Endothelial cell of umbilical vein (primary cell): ENCODE data around the gene KPNA5. TPM values are rescaled to one million over a fixed set of nuclear protein-coding genes. Genes with fewer than 3 reads are reported as not detected.

Source experiments
- BruUV-seq: library from RNA; stranded (reverse); fragments of 400-500 nt; replicated peaks from 2 replicates; lab custom pipeline; 2021; lab: Mats Ljungman, UMichigan
- CTCF ChIA-PET: fragments of 300-600, 350-600 bp; sonication (Branson Sonifier 250); formaldehyde crosslinking; loops from one replicate; lab custom pipeline; 2021; ENCODE audit warnings: antibody characterized with exemption, inconsistent platforms; lab: Charles Lee
- POLR2A ChIA-PET: fragments of 300-600, 350-600 bp; sonication (Branson Sonifier 250); formaldehyde crosslinking; loops from one replicate; lab custom pipeline; 2021; ENCODE audit warnings: antibody characterized with exemption, inconsistent platforms; lab: Charles Lee
- DNase-seq: peaks from one replicate; pipeline ENCODE4 v3.0.0-alpha.2; 2011; ENCODE audit warnings: low read depth, low spot score
- FAIRE-seq: peaks from 2 replicates; lab custom pipeline; 2011; peaks lifted over from hg19 to GRCh38; lab: Jason Lieb, UNC
- H2AFZ ChIP-seq: 2 replicates; pipeline ENCODE4 v1.6.0; 2012; ENCODE audit warnings: low read depth, low read length, control low read depth, inconsistent platforms
- H3K27ac ChIP-seq: 2 replicates; pipeline ENCODE4 v1.5.1; 2011; ENCODE audit warnings: low read depth, mild to moderate bottlenecking, control low read depth, low read length, moderate library complexity; ENCODE audit not compliant: insufficient read depth
- H3K27me3 ChIP-seq, 2 experiments: 2 replicates each; pipeline versions ENCODE4 v1.6.0 to v1.6.1; 2011; ENCODE audit warnings: low read length in 2 of 2, mixed read lengths in 1 of 2; ENCODE audit not compliant: control insufficient read depth in 2 of 2, insufficient read depth in 2 of 2
- H3K36me3 ChIP-seq, 2 experiments: 2 replicates in 1 of 2; 3 replicates in 1 of 2; pipeline ENCODE4 v1.5.1; 2011; ENCODE audit warnings: low read length in 2 of 2, mild to moderate bottlenecking in 1 of 2, moderate library complexity in 1 of 2; ENCODE audit not compliant: control insufficient read depth in 2 of 2, insufficient read depth in 2 of 2; ENCODE audit errors: extremely low read depth in 1 of 2
- H3K4me1 ChIP-seq: 3 replicates; pipeline ENCODE4 v1.5.1; 2011; ENCODE audit warnings: mild to moderate bottlenecking, low read length; ENCODE audit not compliant: control insufficient read depth, insufficient read depth; ENCODE audit errors: extremely low read depth
- H3K4me2 ChIP-seq: 2 replicates; pipeline ENCODE4 v1.6.1; 2011; ENCODE audit warnings: low read length, control low read depth, mixed read lengths; ENCODE audit not compliant: insufficient read depth
- H3K4me3 ChIP-seq, 3 experiments: fragments of 200-600 bp in 1 of 3; sonication (generic), shearing (Covaris generic) in 1 of 3; replicated peaks in 1 of 3; 2 replicates each; pipeline ENCODE4 v1.5.1; 2011 to 2016; ENCODE audit warnings: control low read depth in 3 of 3, low read length in 3 of 3, mild to moderate bottlenecking in 2 of 3, inconsistent platforms in 1 of 3, low read depth in 1 of 3, moderate library complexity in 1 of 3; ENCODE audit not compliant: insufficient read depth in 1 of 3
- H3K79me2 ChIP-seq: 2 replicates; pipeline ENCODE4 v1.6.0; 2012; ENCODE audit warnings: low read length, inconsistent platforms; ENCODE audit not compliant: control insufficient read depth, insufficient read depth
- H3K9ac ChIP-seq: replicated peaks from 2 replicates; pipeline ENCODE3; 2011; ENCODE audit warnings: low read length, control low read depth; ENCODE audit not compliant: insufficient read depth; ENCODE audit errors: extremely low read depth
- H3K9me1 ChIP-seq: replicated peaks from 3 replicates; pipeline ENCODE4 v1.6.0; 2011; ENCODE audit warnings: mild to moderate bottlenecking, low read length; ENCODE audit not compliant: control insufficient read depth, insufficient read depth; ENCODE audit errors: extremely low read depth
- H3K9me3 ChIP-seq: replicated peaks from 2 replicates; pipeline ENCODE4 v1.5.1; 2012; ENCODE audit warnings: low read length, inconsistent platforms; ENCODE audit not compliant: control insufficient read depth, insufficient read depth
- H4K20me1 ChIP-seq: replicated peaks from 2 replicates; pipeline ENCODE3; 2011; ENCODE audit warnings: mild to moderate bottlenecking, low read length; ENCODE audit not compliant: control insufficient read depth, insufficient read depth; ENCODE audit errors: extremely low read depth
- CTCF ChIP-seq, 2 donors: IDR thresholded peaks; 1 replicate in 1 of 2; 2 replicates in 1 of 2; pipeline ENCODE4 v1.5.1; 2011; ENCODE audit warnings: low read length in 2 of 2, mild to moderate bottlenecking in 2 of 2, moderate library complexity in 2 of 2, control low read depth in 1 of 2, inconsistent platforms in 1 of 2, low read depth in 1 of 2; ENCODE audit not compliant: insufficient read depth in 1 of 2; ENCODE audit errors: extremely low read depth in 1 of 2
- EZH2 ChIP-seq: IDR thresholded peaks from 2 replicates; pipeline ENCODE4 v1.6.1; 2012; ENCODE audit warnings: borderline replicate concordance, low read depth, mild to moderate bottlenecking, moderate library complexity, low read length, inconsistent platforms; ENCODE audit not compliant: severe bottlenecking
- FOS ChIP-seq: IDR thresholded peaks from 2 replicates; pipeline ENCODE4 v1.6.1; 2011; ENCODE audit warnings: mild to moderate bottlenecking, low read length, moderate library complexity, borderline replicate concordance; ENCODE audit not compliant: insufficient read depth
- GATA2 ChIP-seq: IDR thresholded peaks from 2 replicates; pipeline ENCODE4 v1.7.0; 2011; ENCODE audit warnings: low read depth, mild to moderate bottlenecking, moderate library complexity, mixed read lengths, low read length; ENCODE audit not compliant: insufficient read length, insufficient read depth
- JUN ChIP-seq: IDR thresholded peaks from 2 replicates; pipeline ENCODE4 v1.6.1; 2011; ENCODE audit warnings: borderline replicate concordance, low read depth; ENCODE audit not compliant: insufficient read length, insufficient read depth
- MAX ChIP-seq: IDR thresholded peaks from 2 replicates; pipeline ENCODE4 v1.6.1; 2011; ENCODE audit not compliant: insufficient read depth, insufficient read length
- MYC ChIP-seq: IDR thresholded peaks from one replicate; pipeline ENCODE4 v1.6.1; 2011; ENCODE audit warnings: mild to moderate bottlenecking, low read depth, low read length
- POLR2A ChIP-seq: IDR thresholded peaks from 2 replicates; pipeline ENCODE4 v1.6.1; 2012; ENCODE audit warnings: low read depth, mild to moderate bottlenecking, control low read depth, low read length
- POLR2AphosphoS5 ChIP-seq: IDR thresholded peaks from 2 replicates; pipeline ENCODE4 v1.6.1; 2012; ENCODE audit warnings: low read depth, mild to moderate bottlenecking, control low read depth, low read length, moderate library complexity; ENCODE audit not compliant: insufficient read depth
- dilution Hi-C: fragments of 300-500 bp; cut with MboI; formaldehyde crosslinking; loops from one replicate; pipeline ENCODE4 v1.15.0; 2019; ENCODE audit warnings: low sequenced_read_pairs; ENCODE audit not compliant: extremely low pct_ligation_motif_present
- intact Hi-C: fragments of 100-400 bp; cut with micrococcal nuclease; formaldehyde crosslinking; loops from one replicate; pipeline ENCODE4 v1.10.0; 2022
- polyA plus RNA-seq, 4 experiments: library from polyadenylated mRNA; depleted of rRNA in 3 of 4; stranded (reverse) in 3 of 4; unstranded in 1 of 4; fragments of >200 nt; gene quantifications; 2 replicates each; pipeline versions ENCODE4 v1.2.1 to v1.2.3, GENCODE V29; 2011 to 2012; ENCODE audit warnings: missing spikeins in 1 of 4
- total RNA-seq: library from RNA; stranded (reverse); gene quantifications from 2 replicates; pipeline ENCODE4 v1.2.3, GENCODE V29; 2021

KPNA5 gene
- total and polyA plus RNA-seq, 2 donors (not counting 3 experiments of a cell fraction or from before 2014, with no cell fraction given): 1.6 to 8.9 TPM

- H3K9ac ChIP-seq: no peak overlapping the region
- H3K4me3 ChIP-seq: peak overlapping the region in 2 of 3 experiments; percentile 43 to 60
- H3K9me3 ChIP-seq: no peaks in the 10 kb centered on the region
- CTCF ChIA-PET: no interaction called here
- no peak for FAIRE-seq
- no peak for DNase-seq
- BruUV-seq: no TSS peak
- dilution Hi-C loops: no loop called here
- TF ChIP-seq POLR2A: no peak
- no peak for TF ChIP-seq MAX
- no peak for TF ChIP-seq MYC
- no peak for TF ChIP-seq CTCF (IDR thresholded peaks at IDR 0.05; ENCODE audit: extremely low read depth in 1 of 2, insufficient read depth in 1 of 2, low read depth in 1 of 2, low read length in 2 of 2)
- no peak for TF ChIP-seq JUN
- no peak for TF ChIP-seq FOS
- TF ChIP-seq EZH2: no peak
- no peak for TF ChIP-seq GATA2
- TF ChIP-seq POLR2AphosphoS5: no peak
- peaks cover 10 to 15% of the 10 kb centered on the region in 2 experiments for H3K27me3 ChIP-seq
- H3K79me2 ChIP-seq: no peaks in the 10 kb centered on the region
- peak overlapping the region; percentile 97 for H2AFZ ChIP-seq
- no peaks in the 10 kb centered on the region for H3K9me1 ChIP-seq
- H4K20me1 ChIP-seq: no peaks in the 10 kb centered on the region
- peak overlapping the region; percentile 93 for H3K4me2 ChIP-seq
- H3K4me1 ChIP-seq: peaks cover 7% of the 10 kb centered on the region
- H3K27ac ChIP-seq: no peak overlapping the region
- H3K36me3 ChIP-seq: no peaks in the 10 kb centered on the region
- intact Hi-C loops: no loop called here
- POLR2A ChIA-PET: no interaction called here
Measured at GRCh38 chr6:116764629-116764960, 83.6 kb downstream of the KPNA5 start.
